IMR-90 (cell line): ENCODE data around the gene NFRKB. TPM values are rescaled to one million over a fixed set of nuclear protein-coding genes. Genes with fewer than 3 reads are reported as not detected.

ENCODE experiments used
- ATAC-seq: fragments of 200-7000 bp; cut with Tn5 transposase; 2 replicates; pipeline ENCODE4 v1.9.1; 2020; ENCODE audit warnings: low read depth, mild to moderate bottlenecking, moderate library complexity
- BruUV-seq: library from RNA; stranded (reverse); fragments of 400-500 nt; replicated peaks from 2 replicates; lab custom pipeline; 2021; lab: Mats Ljungman, UMichigan
- CTCF ChIA-PET: fragments of 300-600 bp; formaldehyde crosslinking; extraction: SDS; loops from one replicate; lab custom pipeline; 2021; ENCODE audit warnings: antibody characterized with exemption; lab: Yijun Ruan, JAX
- POLR2A ChIA-PET: fragments of 300-600 bp; sonication (Branson Sonifier 250); formaldehyde crosslinking; loops from one replicate; lab custom pipeline; 2022; ENCODE audit warnings: antibody characterized with exemption; ENCODE audit not compliant: unreplicated experiment; lab: Charles Lee
- DNase-seq: peaks from one replicate; pipeline ENCODE4 v3.0.0; 2013
- H2AFZ ChIP-seq: replicated peaks from 2 replicates; pipeline ENCODE3; 2013; ENCODE audit warnings: low read length, mild to moderate bottlenecking; ENCODE audit not compliant: poor library complexity
- H2AK5ac ChIP-seq: 2 replicates; pipeline ENCODE4 v1.6.1; 2013; ENCODE audit warnings: low read depth, low read length, inconsistent platforms
- H2AK9ac ChIP-seq: replicated peaks from 2 replicates; pipeline ENCODE3; 2013; ENCODE audit warnings: mild to moderate bottlenecking, low read depth, low read length, moderate library complexity; ENCODE audit not compliant: poor library complexity
- H2BK120ac ChIP-seq: 2 replicates; pipeline ENCODE4 v1.6.1; 2013; ENCODE audit warnings: low read depth, low read length, inconsistent platforms
- H2BK15ac ChIP-seq: 3 replicates; pipeline ENCODE4 v1.6.1; 2013; ENCODE audit warnings: low read depth, low read length, inconsistent platforms
- H2BK20ac ChIP-seq: 2 replicates; pipeline ENCODE4 v1.6.1; 2013; ENCODE audit warnings: low read depth, mild to moderate bottlenecking, inconsistent platforms, low read length, moderate library complexity
- H2BK5ac ChIP-seq: 2 replicates; pipeline ENCODE4 v1.6.1; 2013; ENCODE audit warnings: mild to moderate bottlenecking, low read depth, low read length, inconsistent platforms; ENCODE audit not compliant: poor library complexity, severe bottlenecking
- H3K14ac ChIP-seq: replicated peaks from 2 replicates; pipeline ENCODE4 v1.6.1; 2013; ENCODE audit warnings: low read depth, low read length, inconsistent platforms
- H3K18ac ChIP-seq: 2 replicates; pipeline ENCODE4 v1.6.1; 2013; ENCODE audit warnings: low read depth, low read length, control low read depth
- H3K23ac ChIP-seq: 2 replicates; pipeline ENCODE4 v1.6.1; 2013; ENCODE audit warnings: low read depth, low read length, inconsistent platforms
- H3K27ac ChIP-seq: 2 replicates; pipeline ENCODE4 v1.5.1; 2013; ENCODE audit warnings: mild to moderate bottlenecking, control low read depth, low read length; ENCODE audit not compliant: insufficient read depth
- H3K27me3 ChIP-seq: 2 replicates; pipeline ENCODE4 v1.6.1; 2013; ENCODE audit warnings: low read length; ENCODE audit not compliant: control insufficient read depth, insufficient read depth
- H3K36me3 ChIP-seq: 2 replicates; pipeline ENCODE4 v1.6.1; 2013; ENCODE audit warnings: low read length, mixed read lengths; ENCODE audit not compliant: control insufficient read depth, insufficient read depth
- H3K4ac ChIP-seq: 2 replicates; pipeline ENCODE4 v1.6.1; 2013; ENCODE audit warnings: low read depth, low read length, inconsistent platforms
- H3K4me1 ChIP-seq: 2 replicates; pipeline ENCODE4 v1.6.1; 2013; ENCODE audit warnings: low read length, mixed read lengths; ENCODE audit not compliant: control insufficient read depth, insufficient read depth
- H3K4me2 ChIP-seq: 2 replicates; pipeline ENCODE4 v1.6.1; 2013; ENCODE audit warnings: low read depth, mild to moderate bottlenecking, control low read depth, low read length, moderate library complexity
- H3K4me3 ChIP-seq: 2 replicates; pipeline ENCODE4 v1.5.1; 2013; ENCODE audit warnings: low read depth, mild to moderate bottlenecking, control low read depth, low read length, moderate library complexity; ENCODE audit not compliant: insufficient read depth
- H3K56ac ChIP-seq: 2 replicates; pipeline ENCODE4 v1.6.1; 2013; ENCODE audit warnings: low read length, inconsistent platforms; ENCODE audit not compliant: insufficient read depth; ENCODE audit errors: extremely low read depth
- H3K79me1 ChIP-seq, 2 experiments: 2 replicates each; pipeline ENCODE4 v1.6.1; 2013; ENCODE audit warnings: low read length in 2 of 2, inconsistent platforms in 1 of 2, low read depth in 1 of 2
- H3K9ac ChIP-seq: 2 replicates; pipeline ENCODE4 v1.6.1; 2013; ENCODE audit warnings: low read depth, low read length, control low read depth
- H3K9me1 ChIP-seq: 2 replicates; pipeline ENCODE4 v1.6.1; 2013; ENCODE audit warnings: low read length, inconsistent platforms; ENCODE audit not compliant: insufficient read depth
- H3K9me3 ChIP-seq: 2 replicates; pipeline ENCODE4 v1.6.1; 2013; ENCODE audit warnings: low read length; ENCODE audit not compliant: control insufficient read depth, insufficient read depth
- H4K20me1 ChIP-seq: 2 replicates; pipeline ENCODE4 v1.6.1; 2013; ENCODE audit warnings: low read length, inconsistent platforms; ENCODE audit not compliant: insufficient read depth
- H4K5ac ChIP-seq: 2 replicates; pipeline ENCODE4 v1.6.1; 2013; ENCODE audit warnings: mild to moderate bottlenecking, low read depth, low read length, control low read depth
- H4K8ac ChIP-seq, 2 experiments: 2 replicates each; pipeline ENCODE4 v1.6.1; 2013; ENCODE audit warnings: low read depth in 2 of 2, low read length in 2 of 2, control low read depth in 1 of 2, inconsistent platforms in 1 of 2
- H4K91ac ChIP-seq: 2 replicates; pipeline ENCODE4 v1.6.1; 2013; ENCODE audit warnings: low read depth, low read length, inconsistent platforms; ENCODE audit not compliant: insufficient read depth
- BHLHE40 ChIP-seq: fragments of 150-350 bp; IDR thresholded peaks from 2 replicates; pipeline ENCODE4 v1.6.1; 2016; ENCODE audit warnings: mild to moderate bottlenecking, low read depth, low read length
- CEBPB ChIP-seq: IDR thresholded peaks from 2 replicates; pipeline ENCODE4 v1.6.1; 2012; ENCODE audit warnings: low read depth, low read length, improper control_type of control experiment
- CHD1 ChIP-seq: IDR thresholded peaks from 2 replicates; pipeline ENCODE4 v1.6.1; 2012; ENCODE audit warnings: low read depth, low read length, improper control_type of control experiment
- FOS ChIP-seq: fragments of 150-350 bp; IDR thresholded peaks from 2 replicates; pipeline ENCODE4 v1.6.1; 2016; ENCODE audit warnings: low read depth, low read length
- MAFK ChIP-seq: IDR thresholded peaks from 2 replicates; pipeline ENCODE4 v1.6.1; 2012; ENCODE audit warnings: low read depth, low read length, improper control_type of control experiment
- MXI1 ChIP-seq: IDR thresholded peaks from 2 replicates; pipeline ENCODE4 v1.6.1; 2012; ENCODE audit warnings: low read depth, mild to moderate bottlenecking, low read length, moderate library complexity, borderline replicate concordance
- NFE2L2 ChIP-seq: fragments of 150-350 bp; IDR thresholded peaks from 2 replicates; pipeline ENCODE4 v1.6.1; 2016; ENCODE audit warnings: low read depth, mild to moderate bottlenecking, low read length
- POLR2A ChIP-seq: IDR thresholded peaks from 2 replicates; pipeline ENCODE4 v1.6.1; 2012; ENCODE audit warnings: mild to moderate bottlenecking, low read depth, low read length
- RAD21 ChIP-seq: IDR thresholded peaks from 2 replicates; pipeline ENCODE4 v1.6.1; 2012; ENCODE audit warnings: low read length, improper control_type of control experiment
- RCOR1 ChIP-seq: IDR thresholded peaks from 2 replicates; pipeline ENCODE4 v1.6.1; 2012; ENCODE audit warnings: mild to moderate bottlenecking, low read length, improper control_type of control experiment; ENCODE audit not compliant: insufficient replicate concordance
- SMC3 ChIP-seq: fragments of 150-350 bp; IDR thresholded peaks from 2 replicates; pipeline ENCODE4 v1.6.1; 2016; ENCODE audit warnings: low read depth, mild to moderate bottlenecking, antibody characterized with exemption, low read length, moderate library complexity
- WGBS, 2 experiments: methylation state at CpG; one replicate each; pipeline versions ENCODE4 v1.1.5 to v1.1.7; 2013; ENCODE audit warnings: missing lambda C conversion rate in 2 of 2; ENCODE audit not compliant: insufficient read length in 1 of 2; ENCODE audit errors: extremely low coverage in 2 of 2; 5-methylcytosine and 5-hydroxymethylcytosine counted together
- dilution Hi-C: fragments of 300-500 bp; cut with HindIII; formaldehyde crosslinking; loops from one replicate; pipeline ENCODE4 v1.14.3; 2018; ENCODE audit warnings: low sequenced_read_pairs; ENCODE audit not compliant: unreplicated experiment
- in situ Hi-C: fragments of 300-500 bp; cut with MboI; formaldehyde crosslinking; loops from 3 replicates; pipeline ENCODE4 v1.14.3; 2019; ENCODE audit warnings: low sequenced_read_pairs, inconsistent platforms, mixed read lengths
- intact Hi-C: fragments of 100-400 bp; cut with micrococcal nuclease; formaldehyde crosslinking; loops from 2 replicates; pipeline ENCODE4 v1.10.0; 2022
- polyA plus RNA-seq, 3 experiments: library from polyadenylated mRNA; depleted of rRNA; stranded (reverse); fragments of >200 nt; gene quantifications; 2 replicates each; pipeline ENCODE4 v1.2.3, GENCODE V29; 2012; ENCODE audit warnings: low replicate concordance in 1 of 3
- total RNA-seq: library from RNA; depleted of rRNA; stranded (reverse); fragments of >200 nt; gene quantifications from 2 replicates; pipeline ENCODE4 v1.2.3, GENCODE V29; 2012
- TF ChIP-seq, protein P1 (sequence below): fragments of 150-350 bp; IDR thresholded peaks from 2 replicates; pipeline ENCODE4 v1.6.1; 2017; ENCODE audit warnings: mild to moderate bottlenecking, antibody characterized with exemption, low read length, low read depth
- TF ChIP-seq, protein P2 (sequence below): fragments of 150-350 bp; IDR thresholded peaks from 2 replicates; pipeline ENCODE4 v1.6.1; 2016; ENCODE audit warnings: low read depth, mild to moderate bottlenecking, low read length, moderate library complexity, borderline replicate concordance
- TF ChIP-seq, protein P3 (sequence below): conservative IDR thresholded peaks from 2 replicates; pipeline ENCODE4 v1.5.1; 2012; ENCODE audit warnings: mild to moderate bottlenecking, low read depth, low read length, improper control_type of control experiment

NFRKB gene
- total and polyA plus RNA-seq, 2 of the 4 experiments (the other 2 are of a cell fraction), result 15.2 to 28.9 TPM

GRCh38 chr11:129846508-129847335 is 48.7 kb downstream of the NFRKB start:
- Histone ChIP-seq H3K23ac (no peak overlapping the region), H3K36me3 (no peaks in the 10 kb centered on the region), H3K4ac (peak overlapping the region; percentile 39; the same call in 1 of the 2 replicates), H3K56ac (no peak overlapping the region), H4K8ac (no peak overlapping the region), H3K9me3 (no peaks in the 10 kb centered on the region), H4K5ac (no peak overlapping the region), H3K18ac (no peak overlapping the region), H3K27ac (no peak overlapping the region), H3K9ac (no peak overlapping the region), H2AFZ (no peak overlapping the region), H4K20me1 (peaks cover 4% of the 10 kb centered on the region; the same call in 1 of the 2 replicates), H2AK5ac (no peak overlapping the region), H2BK20ac (no peak overlapping the region), H4K91ac (no peak overlapping the region), H3K27me3 (peaks cover 30% of the 10 kb centered on the region), H3K79me1 (no peaks in the 10 kb centered on the region), H3K14ac (no peak overlapping the region), H2BK5ac (no peak overlapping the region), H2AK9ac (no peak overlapping the region), H3K9me1 (peaks cover 6% of the 10 kb centered on the region), H3K4me3 (no peak overlapping the region), H2BK120ac (no peak overlapping the region; the same call in 1 of the 2 replicates), H3K4me1 (peaks cover 8% of the 10 kb centered on the region), H3K4me2 (peak overlapping the region; percentile 53), H2BK15ac (no peak overlapping the region)
- no TSS peak for BruUV-seq
- POLR2A ChIA-PET, result no interaction called here
- DNase-seq (peak; percentile 92), ATAC-seq (peak; percentile 99)
- WGBS, 2 experiments, result 71% methylated on average over 1 of the region's 6 CpGs; no CpG with 5 or more reads in 1 of the 2 experiments
- in situ Hi-C loops, result no loop called here
- intact Hi-C loops, result loop anchor here (2.0 kb wide), 1 partner anchor 80 kb away; no protein-coding TSS in a partner anchor
- TF ChIP-seq, protein P1, sequence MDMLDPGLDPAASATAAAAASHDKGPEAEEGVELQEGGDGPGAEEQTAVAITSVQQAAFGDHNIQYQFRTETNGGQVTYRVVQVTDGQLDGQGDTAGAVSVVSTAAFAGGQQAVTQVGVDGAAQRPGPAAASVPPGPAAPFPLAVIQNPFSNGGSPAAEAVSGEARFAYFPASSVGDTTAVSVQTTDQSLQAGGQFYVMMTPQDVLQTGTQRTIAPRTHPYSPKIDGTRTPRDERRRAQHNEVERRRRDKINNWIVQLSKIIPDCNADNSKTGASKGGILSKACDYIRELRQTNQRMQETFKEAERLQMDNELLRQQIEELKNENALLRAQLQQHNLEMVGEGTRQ, result no peak
- TF ChIP-seq CHD1 (no peak), POLR2A (no peak), RCOR1 (no peak), FOS (peak; percentile 53), SMC3 (no peak), RAD21 (no peak), BHLHE40 (no peak), MAFK (peak; percentile 23; the same call in 1 of the 2 replicates), MXI1 (no peak), CEBPB (peak; percentile 38; the same call in 1 of the 2 replicates), NFE2L2 (no peak)
- TF ChIP-seq, protein P2, sequence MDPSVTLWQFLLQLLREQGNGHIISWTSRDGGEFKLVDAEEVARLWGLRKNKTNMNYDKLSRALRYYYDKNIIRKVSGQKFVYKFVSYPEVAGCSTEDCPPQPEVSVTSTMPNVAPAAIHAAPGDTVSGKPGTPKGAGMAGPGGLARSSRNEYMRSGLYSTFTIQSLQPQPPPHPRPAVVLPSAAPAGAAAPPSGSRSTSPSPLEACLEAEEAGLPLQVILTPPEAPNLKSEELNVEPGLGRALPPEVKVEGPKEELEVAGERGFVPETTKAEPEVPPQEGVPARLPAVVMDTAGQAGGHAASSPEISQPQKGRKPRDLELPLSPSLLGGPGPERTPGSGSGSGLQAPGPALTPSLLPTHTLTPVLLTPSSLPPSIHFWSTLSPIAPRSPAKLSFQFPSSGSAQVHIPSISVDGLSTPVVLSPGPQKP, result no peak
- TF ChIP-seq, protein P3, sequence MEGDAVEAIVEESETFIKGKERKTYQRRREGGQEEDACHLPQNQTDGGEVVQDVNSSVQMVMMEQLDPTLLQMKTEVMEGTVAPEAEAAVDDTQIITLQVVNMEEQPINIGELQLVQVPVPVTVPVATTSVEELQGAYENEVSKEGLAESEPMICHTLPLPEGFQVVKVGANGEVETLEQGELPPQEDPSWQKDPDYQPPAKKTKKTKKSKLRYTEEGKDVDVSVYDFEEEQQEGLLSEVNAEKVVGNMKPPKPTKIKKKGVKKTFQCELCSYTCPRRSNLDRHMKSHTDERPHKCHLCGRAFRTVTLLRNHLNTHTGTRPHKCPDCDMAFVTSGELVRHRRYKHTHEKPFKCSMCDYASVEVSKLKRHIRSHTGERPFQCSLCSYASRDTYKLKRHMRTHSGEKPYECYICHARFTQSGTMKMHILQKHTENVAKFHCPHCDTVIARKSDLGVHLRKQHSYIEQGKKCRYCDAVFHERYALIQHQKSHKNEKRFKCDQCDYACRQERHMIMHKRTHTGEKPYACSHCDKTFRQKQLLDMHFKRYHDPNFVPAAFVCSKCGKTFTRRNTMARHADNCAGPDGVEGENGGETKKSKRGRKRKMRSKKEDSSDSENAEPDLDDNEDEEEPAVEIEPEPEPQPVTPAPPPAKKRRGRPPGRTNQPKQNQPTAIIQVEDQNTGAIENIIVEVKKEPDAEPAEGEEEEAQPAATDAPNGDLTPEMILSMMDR, result no peak
- dilution Hi-C loops, result no loop called here
- CTCF ChIA-PET, result no interaction called here
